Activated T-cell treated with anti-CD3 and anti-CD28 coated beads, Interleukin-2, amount 50 U/mL, for 72 hours (primary cell): Measurements from ENCODE around the gene SOX3. TPM values are rescaled to one million over a fixed set of nuclear protein-coding genes. Genes with fewer than 3 reads are reported as not detected.

Source experiments
- ATAC-seq, 2 donors: fragments of 150-1000 bp; cut with Tn5 transposase; replicated peaks in 1 of 2; 2 replicates each; pipeline ENCODE4 v1.10.0; 2021; ENCODE audit warnings: moderate library complexity in 2 of 2, mild to moderate bottlenecking in 1 of 2
- DNase-seq, 2 donors: peaks; one replicate each; pipeline ENCODE4 v3.0.0; 2021 to 2022; ENCODE audit warnings: mixed read lengths in 1 of 2
- H3K27ac Mint-ChIP-seq: one replicate; pipeline ENCODE4 v1.8.0; 2022; ENCODE audit warnings: mild to moderate bottlenecking, moderate library complexity, mixed read lengths
- H3K27me3 Mint-ChIP-seq: one replicate; pipeline ENCODE4 v1.8.0; 2022; ENCODE audit warnings: low read depth, mixed read lengths
- H3K36me3 Mint-ChIP-seq, 2 donors: one replicate each; pipeline ENCODE4 v1.8.0; 2022; ENCODE audit warnings: mixed read lengths in 2 of 2, mild to moderate bottlenecking in 1 of 2; ENCODE audit not compliant: insufficient read depth in 2 of 2
- H3K4me1 Mint-ChIP-seq: one replicate; pipeline ENCODE4 v1.8.0; 2022; ENCODE audit warnings: low read depth, mixed read lengths
- H3K4me3 Mint-ChIP-seq, 2 donors: one replicate each; pipeline ENCODE4 v1.8.0; 2022; ENCODE audit warnings: mild to moderate bottlenecking in 2 of 2, mixed read lengths in 2 of 2, moderate library complexity in 2 of 2
- H3K9me3 Mint-ChIP-seq, 2 donors: one replicate each; pipeline ENCODE4 v1.8.0; 2022; ENCODE audit warnings: mixed read lengths in 2 of 2
- total RNA-seq, 2 donors: library from RNA; stranded (reverse); gene quantifications; one replicate each; pipeline ENCODE4 v1.2.3, GENCODE V29; 2022

Gene SOX3
- total RNA-seq, 2 donors from 2014 or later, result not detected

- H3K4me3 Mint-ChIP-seq, result no peak overlapping the region
- H3K9me3 Mint-ChIP-seq, result peaks cover 0 to 2% of the 10 kb centered on the region in 2 donors
- no peaks in the 10 kb centered on the region for H3K4me1 Mint-ChIP-seq
- H3K36me3 Mint-ChIP-seq, result no peaks in the 10 kb centered on the region
- peaks cover 24% of the 10 kb centered on the region for H3K27me3 Mint-ChIP-seq
- no peak for ATAC-seq
- DNase-seq, result no peak
- no peak overlapping the region for H3K27ac Mint-ChIP-seq
Observed at GRCh38 chrX:140467211-140467610, 37.7 kb downstream of the SOX3 start.

Other genes with a start within 250 kb of the SOX3 start
- 1 to 10 TPM in 1 of 2 donors, under 1 TPM in 1; 0.58 to 1.4 TPM for gene LINC00632, start 204.7 kb upstream of the SOX3 start, total RNA-seq